GM18909 (cell line): ENCODE data around the gene ELK3.

Experiments
- ATAC-seq: cut with Tn5 transposase; IDR thresholded peaks from one replicate; pipeline ENCODE4 v1.9.1; 2021; ENCODE audit warnings: mild to moderate bottlenecking; ENCODE audit not compliant: unreplicated experiment, poor library complexity

ELK3 gene

GRCh38 chr12:96228566-96229248 is 34.5 kb downstream of the ELK3 start:
- no peak for ATAC-seq

GRCh38 chr12:96230646-96231045 is 36.5 kb downstream of the ELK3 start:
- no peak for ATAC-seq

- ATAC-seq = no peak
Observed at GRCh38 chr12:96233168-96233567, 39.0 kb downstream of the ELK3 start.

GRCh38 chr12:96233939-96234461 is 39.8 kb downstream of the ELK3 start:
- no peak for ATAC-seq

GRCh38 chr12:96234591-96235483 is 40.7 kb downstream of the ELK3 start:
- ATAC-seq = no peak

GRCh38 chr12:96235484-96235826 is 41.3 kb downstream of the ELK3 start:
- ATAC-seq = no peak

GRCh38 chr12:96236221-96236822 is 42.1 kb downstream of the ELK3 start:
- ATAC-seq = no peak

GRCh38 chr12:96237035-96237434 is 42.9 kb downstream of the ELK3 start:
- ATAC-seq = no peak

- ATAC-seq = no peak
Observed at GRCh38 chr12:96237465-96238077, 43.4 kb downstream of the ELK3 start.

- ATAC-seq = no peak
Observed at GRCh38 chr12:96238336-96239047, 44.3 kb downstream of the ELK3 start.

GRCh38 chr12:96239711-96240635 is 45.8 kb downstream of the ELK3 start:
- no peak for ATAC-seq

- no peak for ATAC-seq
Observed at GRCh38 chr12:96240656-96241055, 46.5 kb downstream of the ELK3 start.

- no peak for ATAC-seq
Observed at GRCh38 chr12:96241431-96241830, 47.3 kb downstream of the ELK3 start.

- ATAC-seq = no peak
Observed at GRCh38 chr12:96241846-96242256, 47.7 kb downstream of the ELK3 start.

GRCh38 chr12:96242597-96242996 is 48.4 kb downstream of the ELK3 start:
- ATAC-seq = no peak

GRCh38 chr12:96244826-96245225 is 50.7 kb downstream of the ELK3 start:
- no peak for ATAC-seq

- no peak for ATAC-seq
Observed at GRCh38 chr12:96246926-96247505, 52.8 kb downstream of the ELK3 start.

GRCh38 chr12:96247563-96247962 is 53.4 kb downstream of the ELK3 start:
- ATAC-seq = no peak
